Measurements from ENCODE around the gene CPED1.

DNA sequence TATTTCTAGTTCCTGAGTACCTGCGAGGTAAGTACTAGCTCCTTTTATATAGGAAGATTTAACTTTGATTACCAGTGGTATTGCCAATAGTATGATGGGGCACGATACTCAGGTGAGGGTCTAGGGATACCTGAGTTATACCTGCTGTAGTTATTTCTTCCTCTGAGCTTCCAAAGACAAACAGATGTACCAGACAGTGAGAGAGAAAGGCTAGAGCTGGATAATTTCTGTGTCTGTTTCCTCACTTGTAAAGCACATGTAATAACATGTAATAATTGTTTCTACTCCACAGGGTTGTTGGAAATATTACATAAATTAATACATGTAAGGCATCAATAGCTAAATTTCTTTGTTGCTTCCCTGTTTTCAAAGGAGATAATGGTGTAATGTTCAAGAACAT is 53.7 kb downstream of the CPED1 start:
- TF ChIP-seq CTCF (IDR thresholded peaks at IDR 0.05) (no peak), ZFX (IDR thresholded peaks at IDR 0.05; ENCODE audit: borderline replicate concordance) (no peak)

Measured in 22Rv1 (cell line).